Stimulated activated naive CD4-positive, alpha-beta T cell (primary cell): ENCODE data around the gene HES7.

Experiments used
- DNase-seq, 6 experiments: peaks; one replicate each; lab custom pipeline; 2025; lab: John Stamatoyannopoulos, UW

The HES7 gene

GRCh38 chr17:8143581-8144400, 19.9 kb upstream of the HES7 start:
- no peak for DNase-seq

GRCh38 chr17:8142887-8143580, 19.1 kb upstream of the HES7 start:
- DNase-seq, result no peak

GRCh38 chr17:8142158-8142886, 18.4 kb upstream of the HES7 start:
- no peak for DNase-seq

GRCh38 chr17:8141741-8142140, 17.8 kb upstream of the HES7 start:
- DNase-seq, result no peak

GRCh38 chr17:8141045-8141444, 17.1 kb upstream of the HES7 start:
- no peak for DNase-seq

GRCh38 chr17:8140065-8141029, 16.4 kb upstream of the HES7 start:
- no peak for DNase-seq

- peak; percentile 90 to 100 (median 94) for DNase-seq
Observed at GRCh38 chr17:8138672-8139371, 14.9 kb upstream of the HES7 start.

GRCh38 chr17:8138374-8138671, 14.4 kb upstream of the HES7 start:
- DNase-seq, result no peak

GRCh38 chr17:8137645-8138373, 13.9 kb upstream of the HES7 start:
- no peak for DNase-seq

- DNase-seq, result no peak
Observed at GRCh38 chr17:8133941-8134340, 10.0 kb upstream of the HES7 start.

- no peak for DNase-seq
Observed at GRCh38 chr17:8133399-8133798, 9.5 kb upstream of the HES7 start.

- DNase-seq, result no peak
Observed at GRCh38 chr17:8131844-8132441, 8.0 kb upstream of the HES7 start.

- no peak for DNase-seq
Observed at GRCh38 chr17:8128125-8128784, 4.3 kb upstream of the HES7 start.

GRCh38 chr17:8126491-8127066, 2.7 kb upstream of the HES7 start:
- DNase-seq, result peak in 2 of 6 experiments; percentile 27 to 47

GRCh38 chr17:8125947-8126490, 2.1 kb upstream of the HES7 start:
- DNase-seq, result peak in 2 of 6 experiments; percentile 53 to 55

- DNase-seq, result peak; percentile 80 to 93 (median 86)
Observed at GRCh38 chr17:8125154-8125946, 1.4 kb upstream of the HES7 start.

- no peak for DNase-seq
Observed at GRCh38 chr17:8124350-8125153, 646 bp upstream of the HES7 start.
